ENCODE data around the gene WDR27.

GRCh38 chr6:169472786-169473416 lies 228.9 kb downstream of the WDR27 start:
- TF ChIP-seq CTCF (IDR thresholded peaks at IDR 0.05), result no peak
- no peak for TF ChIP-seq EP300 (IDR thresholded peaks at IDR 0.05)
- no peak for TF ChIP-seq POLR2AphosphoS5 (IDR thresholded peaks at IDR 0.05)

All from sigmoid colon (tissue), 4 donors.